CD4-positive, alpha-beta T cell treated with Interleukin-6 at 100 ng/mL for 8 hours (primary cell): ENCODE data around the gene IQCM.
"Not testable (repeated sequence)": the region's sequence is repeated elsewhere in the genome, so short reads cannot be mapped to it uniquely, and the experiment has no call there.

Source experiments
- DNase-seq: peaks from one replicate; pipeline ENCODE4 v3.0.0-alpha.2; 2020; ENCODE audit warnings: mixed read lengths, low spot score

Gene IQCM

DNA sequence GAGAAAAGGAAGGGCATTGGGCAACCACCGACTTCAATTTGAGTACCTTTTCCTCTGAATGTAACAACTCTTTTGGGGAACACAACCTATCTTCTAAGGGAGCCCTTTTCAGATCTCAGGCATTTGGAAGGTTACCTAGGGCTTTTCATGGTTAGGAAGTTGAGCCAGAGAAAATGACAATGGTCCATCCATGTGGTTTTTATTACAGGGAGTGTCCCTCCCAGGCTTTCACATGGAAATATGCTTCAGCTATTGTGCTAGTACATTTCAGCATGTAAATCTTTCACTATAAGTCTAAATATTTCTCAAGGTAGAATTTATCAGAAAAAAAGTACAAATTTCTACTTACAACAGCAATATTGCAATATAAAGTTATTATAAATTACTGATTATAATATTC is 259.8 kb downstream of the IQCM start:
- no peak for DNase-seq

DNA sequence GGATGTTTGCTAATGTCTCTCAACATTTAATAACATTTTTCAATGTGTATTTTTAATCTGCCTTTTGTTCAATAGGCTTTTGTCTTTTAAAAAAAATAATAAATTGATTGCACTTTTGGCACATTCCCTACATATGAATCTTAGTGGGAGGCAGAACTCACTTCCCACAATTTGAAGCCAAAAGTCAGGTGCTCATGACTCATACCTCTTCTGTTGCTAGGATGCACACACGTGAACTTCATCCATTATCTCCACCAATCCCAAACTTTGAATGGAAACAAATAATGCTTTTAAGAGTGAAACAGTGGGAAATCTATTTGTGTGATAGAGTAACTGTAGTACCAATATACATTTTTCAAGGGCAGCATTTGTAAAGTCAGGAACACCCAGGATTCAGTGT is 260.5 kb downstream of the IQCM start:
- DNase-seq, result no peak

DNA sequence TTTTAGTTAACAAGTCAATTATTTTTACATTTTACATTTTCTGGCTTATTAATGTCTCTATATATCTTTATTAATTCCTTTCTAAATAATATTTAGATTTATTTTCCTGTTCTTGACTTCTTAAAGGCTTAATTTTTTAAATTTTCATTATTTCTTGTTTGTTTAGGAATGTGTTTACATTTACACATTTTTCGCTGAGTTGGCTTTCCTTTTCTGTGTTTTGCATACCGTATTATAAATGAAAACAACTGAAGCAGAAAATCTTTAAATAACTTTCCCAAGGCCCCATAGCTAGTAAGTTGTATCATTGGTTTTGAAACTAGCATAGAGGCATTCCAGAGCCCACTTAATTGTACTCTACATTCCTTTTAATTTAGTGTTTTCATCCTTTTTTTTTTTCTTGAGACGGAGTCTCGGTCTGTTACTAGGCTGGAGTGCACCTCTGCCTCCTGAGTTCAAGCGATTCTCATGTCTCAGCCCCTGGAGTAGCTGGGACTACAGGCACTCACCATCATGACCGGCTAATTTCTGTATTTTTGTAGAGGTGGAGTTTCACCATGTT is 261.6 kb downstream of the IQCM start:
- no peak for DNase-seq

DNA sequence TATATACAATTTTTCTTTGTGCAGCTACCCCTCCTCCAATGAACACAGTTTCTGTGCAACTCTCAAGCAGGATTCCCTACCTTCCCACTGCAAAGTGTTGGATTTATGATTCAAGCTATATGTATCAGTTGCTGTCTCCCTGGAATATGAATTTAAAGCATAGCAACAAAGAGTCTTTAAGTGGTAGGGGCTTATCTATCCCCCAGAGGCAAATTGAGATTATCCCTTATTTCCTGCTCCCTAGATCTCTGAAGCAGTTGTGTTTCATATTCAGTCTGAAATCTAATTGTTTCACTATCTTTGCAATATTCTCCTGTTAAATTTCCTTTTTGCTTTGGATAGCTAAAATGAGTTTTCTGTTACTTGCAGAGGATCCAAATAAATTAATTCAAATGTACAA is 263.0 kb downstream of the IQCM start:
- no peak for DNase-seq

DNA sequence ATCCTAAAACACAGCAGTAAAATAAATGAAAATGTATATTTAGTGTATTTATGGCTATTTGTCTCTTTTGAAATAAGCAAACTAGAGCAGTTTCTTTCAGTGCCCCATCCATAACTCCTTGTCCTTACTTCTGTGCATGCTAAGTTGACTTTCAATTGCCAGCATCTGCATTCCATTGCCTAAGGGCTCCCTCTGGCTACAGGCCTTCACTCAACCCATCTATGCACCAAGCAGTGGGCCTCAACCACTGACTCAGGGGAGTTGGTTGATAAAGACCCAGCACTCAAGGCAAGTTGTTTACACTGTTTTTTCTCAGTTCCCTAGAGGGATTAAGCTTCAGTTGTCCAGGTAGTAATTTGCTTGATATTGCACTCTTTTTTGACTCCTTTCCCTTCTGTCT is 265.7 kb downstream of the IQCM start:
- DNase-seq, result no peak

DNA sequence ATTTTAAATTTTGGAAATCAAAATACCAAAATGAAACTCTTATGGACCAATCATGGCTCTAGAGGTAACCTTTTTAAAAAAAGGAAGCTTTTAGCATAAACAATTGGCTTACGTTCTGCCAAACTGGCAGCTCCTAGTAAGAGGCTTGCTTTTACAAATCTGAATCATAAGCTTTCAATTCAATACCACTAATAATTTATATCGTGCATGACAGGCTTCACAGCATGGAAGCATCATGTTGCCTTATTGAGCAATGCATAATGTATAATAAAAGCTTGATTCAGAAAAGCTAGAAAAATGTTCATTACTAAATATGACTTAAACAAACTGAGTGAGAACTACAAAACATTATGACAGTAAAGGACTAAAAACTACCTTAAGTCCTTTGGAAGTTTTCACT is 280.9 kb downstream of the IQCM start:
- no peak for DNase-seq

DNA sequence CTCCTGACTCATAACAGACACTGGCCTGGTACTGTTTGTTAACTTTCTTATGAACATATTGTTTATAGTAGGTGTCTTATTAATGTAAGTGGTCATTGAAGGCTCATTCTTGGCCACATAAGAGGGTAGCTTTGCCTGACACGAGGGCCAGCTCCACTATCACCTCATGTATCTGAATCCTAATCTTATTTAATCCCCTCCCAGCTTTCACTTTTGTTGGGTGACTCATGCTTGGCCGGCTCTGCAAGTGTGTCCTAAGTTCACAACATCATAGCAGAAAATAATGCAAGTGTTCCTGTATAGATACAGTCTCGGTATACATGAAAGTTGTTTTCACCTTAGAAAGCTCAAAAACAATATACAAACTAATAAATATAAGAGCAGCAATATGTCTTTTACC is 283.8 kb downstream of the IQCM start:
- no peak for DNase-seq

DNA sequence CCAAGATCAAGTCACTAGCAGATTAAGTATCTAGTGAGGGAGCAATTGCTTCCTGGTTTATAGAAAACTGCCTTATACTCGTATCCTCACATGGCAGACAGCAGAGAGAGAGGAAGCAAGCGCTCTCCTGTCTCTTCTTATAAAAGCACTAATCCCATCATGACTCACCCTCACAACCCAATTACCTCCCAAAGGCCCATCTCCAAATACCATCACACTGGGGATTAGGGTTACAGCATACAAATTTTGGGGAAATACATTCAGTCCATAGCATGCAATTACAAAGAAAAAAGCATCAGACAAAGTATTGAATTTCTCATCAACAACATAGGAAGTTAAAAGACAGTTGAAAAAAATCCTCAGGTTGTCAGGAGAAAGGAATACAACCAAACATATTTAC is 292.6 kb downstream of the IQCM start:
- no peak for DNase-seq

DNA sequence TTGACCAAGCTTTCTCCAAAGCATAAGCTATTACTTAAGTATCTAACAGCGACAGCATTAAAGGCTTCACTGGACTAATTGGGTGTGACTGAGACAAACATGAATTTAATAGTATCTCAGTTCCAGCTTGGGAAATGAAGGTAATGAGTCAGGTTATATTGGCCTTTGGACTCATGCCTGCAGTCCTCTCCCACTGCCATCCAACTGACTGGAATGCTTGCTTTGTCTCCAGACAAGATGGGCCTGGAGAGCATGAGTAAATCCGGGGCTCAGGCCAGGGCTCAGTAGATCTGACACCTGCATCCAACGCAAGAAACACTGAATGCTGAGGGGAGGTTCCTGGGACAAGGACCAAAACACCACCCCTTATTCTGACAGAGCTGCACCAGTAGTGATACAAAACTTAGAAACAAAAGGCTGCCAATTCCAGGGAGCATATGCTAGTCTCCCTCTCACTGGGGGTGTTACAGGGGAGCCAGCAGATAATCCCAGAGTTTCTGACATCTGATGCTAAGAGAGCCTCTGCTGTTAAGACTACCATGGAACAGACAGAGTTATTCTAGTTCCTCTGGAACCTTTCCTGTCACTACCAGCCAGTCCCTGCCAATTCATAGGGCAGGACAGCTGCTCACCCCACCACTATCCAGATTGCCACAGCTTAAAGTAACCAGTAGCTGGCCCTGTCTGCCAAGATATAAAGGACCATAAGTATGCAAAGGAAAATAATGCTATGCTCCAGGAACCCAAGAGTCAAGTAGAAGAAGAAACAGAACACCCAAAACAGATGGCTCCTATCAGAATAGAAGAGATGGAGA is 293.8 kb downstream of the IQCM start:
- no peak for DNase-seq

DNA sequence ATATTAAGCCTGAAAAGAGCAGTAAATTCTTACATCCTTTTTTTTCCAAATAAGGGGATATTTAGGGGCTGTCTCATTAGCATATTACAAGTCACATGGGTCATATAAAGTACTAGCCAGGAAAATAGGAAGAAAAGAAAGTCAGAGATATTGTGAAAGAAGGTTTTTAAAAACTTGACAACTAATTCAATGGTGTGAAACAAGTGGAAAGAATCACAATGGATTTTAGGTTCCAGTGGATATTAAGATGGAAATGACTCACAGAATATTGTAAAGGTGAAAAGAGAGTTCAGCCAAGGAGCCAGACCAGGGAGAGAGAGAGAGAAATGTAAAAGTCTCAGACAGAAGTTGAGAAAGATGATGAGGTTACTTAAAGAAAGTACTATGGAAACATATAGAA is 297.2 kb downstream of the IQCM start:
- no peak for DNase-seq

DNA sequence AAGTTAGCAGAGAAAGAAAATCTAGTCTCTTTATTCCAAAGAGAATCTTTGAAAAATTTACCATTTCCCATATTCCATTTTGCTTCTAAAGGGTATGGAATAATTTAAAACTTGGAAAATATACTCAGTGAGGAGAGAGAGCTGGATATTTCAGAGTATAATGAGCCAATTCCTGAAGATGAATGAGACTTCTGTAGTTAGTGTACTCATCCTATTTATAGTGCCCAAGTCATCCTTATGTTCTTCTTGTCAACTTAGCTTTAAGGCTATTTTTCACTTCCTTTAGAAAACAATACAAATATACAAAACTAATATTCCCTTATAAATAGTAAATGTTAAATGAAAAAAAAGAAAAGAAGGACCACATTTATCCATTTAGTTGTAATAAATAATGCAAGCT is 302.6 kb downstream of the IQCM start:
- no peak for DNase-seq

DNA sequence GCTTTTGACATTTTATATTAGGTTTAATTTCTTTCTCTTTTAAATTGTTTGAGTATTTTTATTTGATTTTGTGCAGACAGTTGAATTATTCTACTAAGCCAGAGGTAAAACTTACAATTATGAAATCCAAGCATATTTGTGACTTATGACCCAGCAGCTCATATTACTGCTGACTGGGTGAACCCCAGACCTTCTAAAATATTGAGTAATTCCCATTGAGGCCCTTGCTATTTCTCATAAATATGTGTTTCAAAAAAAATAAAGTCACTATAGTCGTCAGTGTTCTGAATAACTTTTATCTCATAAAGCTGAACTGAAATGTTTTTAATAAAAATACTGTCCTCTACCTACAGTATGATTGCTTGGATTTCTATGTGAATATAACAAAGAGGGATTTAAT is 303.1 kb downstream of the IQCM start:
- DNase-seq, result no peak

DNA sequence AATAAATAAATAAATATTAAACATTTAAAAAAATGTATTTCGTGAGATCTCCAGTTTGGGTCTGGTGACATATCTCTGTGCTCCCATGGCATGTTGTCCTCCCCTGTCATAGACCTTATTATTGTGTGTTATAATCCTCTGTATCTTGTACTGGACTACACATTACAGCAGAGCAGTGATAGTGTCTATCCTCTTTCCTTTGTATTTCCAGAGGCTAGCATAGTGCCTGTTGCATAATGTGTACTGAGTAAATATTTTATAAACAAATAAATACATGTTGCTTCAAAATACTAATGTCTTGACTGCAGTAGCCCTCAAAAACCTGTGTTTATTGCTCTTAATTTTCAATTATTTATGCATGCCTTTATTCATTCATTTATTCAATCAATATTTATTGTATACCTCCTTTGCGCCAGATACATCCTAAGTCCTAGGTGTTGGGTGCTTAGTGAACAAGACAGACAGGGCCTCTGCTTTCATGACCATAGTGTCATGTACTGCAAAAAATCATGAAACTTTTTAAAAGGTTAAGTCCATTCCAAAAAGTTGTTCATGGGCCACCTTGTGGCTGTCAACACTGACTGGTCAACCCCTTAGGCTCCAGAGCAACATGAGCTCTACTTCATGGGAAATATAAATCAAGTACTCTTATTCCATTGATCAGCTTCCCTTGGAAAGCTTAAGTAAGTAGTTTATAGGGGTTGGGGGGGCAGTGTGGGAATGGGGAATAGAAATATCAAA is 303.9 kb downstream of the IQCM start:
- no peak for DNase-seq

DNA sequence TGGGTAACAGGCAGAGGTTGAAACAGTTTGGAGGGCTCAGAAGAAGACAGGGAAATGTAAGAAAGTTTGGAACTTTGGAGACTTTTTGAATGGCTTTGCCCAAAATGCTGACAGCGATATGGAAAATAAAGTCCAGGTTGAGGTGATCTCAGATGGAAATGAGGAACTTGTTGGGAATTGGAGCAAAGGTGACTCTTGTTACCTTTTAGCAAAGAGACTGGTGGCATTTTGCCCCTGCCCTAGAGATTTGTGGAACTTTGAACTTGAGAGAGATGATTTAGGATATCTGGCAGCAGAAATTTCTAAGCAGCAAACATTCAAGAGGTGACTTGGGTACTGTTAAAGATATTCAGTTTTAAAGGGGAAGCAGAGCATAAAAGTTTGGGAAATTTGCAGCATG is 308.3 kb downstream of the IQCM start:
- DNase-seq, result not testable (repeated sequence)

DNA sequence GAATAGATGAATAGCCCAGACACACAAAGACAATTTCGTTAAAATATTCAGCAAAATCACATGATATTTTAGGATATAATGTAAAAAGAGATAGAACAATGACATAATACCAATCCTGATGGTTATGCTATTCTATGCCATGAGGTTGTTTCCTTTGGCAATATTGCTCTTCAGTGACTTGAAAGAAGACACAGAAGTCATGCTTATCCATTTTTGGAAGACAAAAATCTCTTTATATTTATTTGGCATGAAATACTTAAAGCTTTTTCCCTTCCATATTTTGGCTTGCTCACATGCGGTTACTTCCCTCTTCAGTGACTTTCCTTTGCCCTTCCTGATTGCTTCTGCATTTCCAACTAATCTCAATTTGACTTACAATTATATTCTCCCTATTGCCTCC is 314.8 kb downstream of the IQCM start:
- DNase-seq, result no peak

DNA sequence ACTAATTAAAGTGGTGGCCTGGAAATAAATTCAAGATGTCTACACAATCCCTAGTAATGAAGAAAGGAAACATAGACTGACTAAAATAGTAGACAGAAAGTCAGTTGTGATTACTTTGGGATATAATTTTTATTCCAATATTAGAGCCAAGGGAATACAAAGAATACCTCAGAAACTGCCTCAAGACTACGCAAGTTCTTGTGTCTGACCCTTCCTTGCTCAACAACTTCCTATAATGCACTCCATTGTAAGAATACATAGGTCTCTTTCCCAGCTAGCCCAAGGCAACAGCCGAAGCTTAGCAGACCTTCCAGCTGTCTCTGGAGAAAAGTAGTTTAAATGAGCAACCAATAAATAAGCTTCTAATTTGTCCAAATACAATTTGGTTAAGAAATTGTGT is 315.9 kb downstream of the IQCM start:
- no peak for DNase-seq

DNA sequence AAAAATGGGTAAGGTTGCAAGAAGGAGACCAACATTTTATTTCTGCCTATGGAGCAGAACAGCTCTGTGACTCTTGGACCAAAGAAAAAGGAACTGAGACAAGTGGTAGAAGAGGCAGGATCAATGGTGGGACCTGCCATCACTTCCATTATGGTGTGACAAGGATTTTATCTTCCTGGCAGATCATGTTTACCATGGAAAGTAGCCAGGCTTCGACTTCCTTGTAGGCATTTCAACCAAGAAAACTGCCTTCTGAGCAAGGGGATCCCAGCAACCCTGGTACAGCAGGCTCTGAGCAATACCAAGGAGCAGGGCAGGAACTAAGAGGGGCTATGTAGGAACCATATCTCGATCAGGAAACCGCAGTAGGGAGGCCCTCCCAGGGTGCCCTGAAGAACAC is 317.4 kb downstream of the IQCM start:
- DNase-seq, result no peak

DNA sequence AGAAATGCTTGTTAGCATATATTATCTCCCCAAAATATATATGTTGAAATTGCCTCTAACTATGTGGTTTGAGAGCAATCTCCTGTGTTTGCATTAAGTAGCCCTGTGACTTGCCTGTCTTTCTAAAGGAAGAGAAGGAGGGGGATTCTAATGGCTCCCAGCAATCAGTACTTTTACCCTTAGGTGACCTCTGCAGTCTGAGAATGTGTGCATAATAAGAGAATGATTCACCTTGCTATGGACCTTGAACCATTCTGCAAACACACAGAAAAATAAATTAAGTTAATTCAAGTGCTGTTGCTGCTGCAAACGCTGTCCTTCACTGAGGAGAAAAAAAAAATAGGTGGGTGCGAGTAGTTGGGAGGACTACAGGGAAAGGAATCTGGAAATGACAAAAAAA is 322.2 kb downstream of the IQCM start:
- DNase-seq, result no peak

DNA sequence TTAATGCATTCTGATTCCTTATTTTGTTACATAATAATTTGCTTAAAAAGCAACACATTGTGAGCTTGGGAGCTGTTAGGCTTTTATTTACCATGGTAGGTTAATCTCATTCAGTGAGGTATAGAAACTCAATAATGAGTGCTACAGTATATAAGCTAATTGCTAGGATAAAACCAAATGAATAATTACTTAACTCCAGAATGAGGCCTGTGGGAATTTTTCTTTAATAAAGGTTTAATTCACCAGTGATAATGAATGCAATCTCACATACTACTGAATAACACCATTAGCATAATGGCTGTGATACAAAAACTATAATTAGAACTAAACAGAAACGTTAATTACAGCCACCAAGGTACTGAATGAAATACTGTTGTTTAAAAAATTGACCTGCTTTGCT is 326.3 kb downstream of the IQCM start:
- no peak for DNase-seq

DNA sequence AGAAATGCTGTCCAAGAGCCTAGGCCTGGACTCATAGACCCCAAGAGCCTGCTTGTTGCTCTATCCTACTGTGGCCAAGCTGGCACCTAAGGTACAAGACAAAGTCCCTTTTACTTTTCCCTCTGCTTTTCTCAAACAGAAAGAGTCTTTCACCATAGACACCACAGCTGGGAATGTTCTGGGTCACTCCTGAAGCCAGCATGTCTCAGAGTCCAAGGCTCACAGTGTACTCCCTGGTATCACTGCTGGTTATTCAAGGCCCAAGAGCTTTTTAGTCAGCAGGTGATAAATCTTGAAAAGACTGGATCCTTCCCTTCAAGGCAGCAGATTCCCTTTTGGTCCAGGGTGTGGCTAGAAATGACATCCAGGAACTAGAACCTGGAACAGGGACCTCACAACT is 328.8 kb downstream of the IQCM start:
- no peak for DNase-seq

DNA sequence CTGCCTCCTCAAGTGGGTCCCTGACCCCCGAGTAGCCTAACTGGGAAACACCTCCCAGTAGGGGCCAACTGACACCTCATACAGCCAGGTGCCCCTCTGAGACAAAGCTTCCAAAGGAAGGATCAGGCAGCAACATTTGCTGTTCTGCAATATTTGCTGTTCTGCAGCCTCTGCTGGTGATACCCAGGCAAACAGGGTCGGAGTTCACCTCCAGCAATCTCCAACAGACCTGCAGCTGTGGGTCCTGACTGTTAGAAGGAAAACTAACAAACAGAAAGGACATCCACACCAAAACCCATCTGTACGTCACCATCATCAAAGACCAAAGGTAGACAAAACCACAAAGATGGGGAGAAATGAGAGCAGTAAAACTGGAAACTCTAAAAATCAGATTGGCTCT is 347.0 kb downstream of the IQCM start:
- DNase-seq, result not testable (repeated sequence)

DNA sequence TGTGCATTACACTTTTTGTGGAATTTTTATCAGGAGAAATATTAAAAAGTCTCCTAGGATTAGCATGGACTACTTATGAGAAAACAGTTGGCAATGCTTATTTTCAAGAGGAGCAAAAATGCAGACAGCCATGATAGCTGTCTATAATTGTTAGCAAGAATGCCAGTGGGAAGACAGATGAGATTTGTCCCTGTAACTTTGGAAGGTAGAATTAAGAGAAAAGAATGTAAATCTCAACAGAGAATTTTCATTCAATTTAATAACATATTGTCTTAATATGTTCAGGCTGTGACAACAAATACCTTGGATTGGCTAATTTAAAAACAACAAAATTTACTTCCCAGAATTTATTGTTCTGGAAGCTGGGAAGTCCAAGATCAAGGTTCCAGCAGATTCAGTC is 349.2 kb downstream of the IQCM start:
- no peak for DNase-seq

DNA sequence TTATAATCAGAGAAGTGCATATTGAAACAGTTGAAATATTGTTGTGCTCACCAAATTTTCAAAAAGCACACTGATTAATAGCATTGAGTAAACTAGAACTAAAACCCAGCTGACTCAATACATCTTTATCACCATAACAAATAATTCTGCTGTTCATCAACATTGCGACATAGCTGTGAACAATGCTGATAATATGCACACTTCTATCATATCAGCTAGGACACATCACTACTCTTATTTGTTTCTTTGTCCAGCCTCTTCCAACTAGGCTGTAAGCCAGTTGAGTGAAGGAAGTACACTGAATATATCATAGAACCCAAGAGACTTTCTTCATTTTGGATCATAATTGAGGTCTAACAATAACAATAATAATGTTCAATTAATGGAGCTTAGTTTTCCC is 349.7 kb downstream of the IQCM start:
- DNase-seq, result no peak

DNA sequence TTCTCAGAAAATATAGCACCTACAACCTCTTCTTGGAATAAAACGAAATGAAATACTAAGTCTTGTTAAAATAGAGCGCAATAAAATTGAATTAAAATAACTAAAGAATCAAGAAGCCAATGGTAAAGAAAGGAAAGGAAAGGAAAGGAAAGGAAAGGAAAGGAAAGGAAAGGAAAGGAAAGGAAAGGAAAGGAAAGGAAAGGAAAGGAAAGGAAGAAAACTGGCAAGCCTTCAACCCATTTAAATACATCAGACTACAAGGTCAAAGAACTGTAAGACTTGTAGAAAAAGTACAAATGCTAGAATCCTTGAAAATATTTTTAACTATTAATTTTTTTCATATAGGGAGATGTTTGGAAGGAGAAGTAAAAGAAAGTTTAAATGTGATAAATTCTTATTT is 372.1 kb downstream of the IQCM start:
- no peak for DNase-seq
